GM12801 (cell line): ENCODE results near the gene DLG3.

Experiments used
- CTCF ChIP-seq: IDR thresholded peaks from one replicate; pipeline ENCODE4 v1.5.1; 2011; ENCODE audit warnings: control low read depth; ENCODE audit not compliant: insufficient read length; ENCODE audit errors: extremely low read depth

Gene DLG3

GRCh38 chrX:70496491-70496890 is 51.9 kb downstream of the DLG3 start:
- no peak for TF ChIP-seq CTCF

- no peak for TF ChIP-seq CTCF
These were observed 52.4 kb downstream of the DLG3 start for GRCh38 chrX:70497026-70497425.

GRCh38 chrX:70498129-70498528 is 53.5 kb downstream of the DLG3 start:
- no peak for TF ChIP-seq CTCF

GRCh38 chrX:70500826-70501225 is 56.2 kb downstream of the DLG3 start:
- TF ChIP-seq CTCF: no peak

GRCh38 chrX:70504772-70505450 is 60.3 kb downstream of the DLG3 start:
- TF ChIP-seq CTCF: no peak

GRCh38 chrX:70505451-70505841 is 60.8 kb downstream of the DLG3 start:
- TF ChIP-seq CTCF: no peak

- no peak for TF ChIP-seq CTCF
These were observed 63.8 kb downstream of the DLG3 start for GRCh38 chrX:70508296-70508911.
